ENCODE data around the gene FAM131A. TPM values are rescaled to one million over a fixed set of nuclear protein-coding genes. Genes with fewer than 3 reads are reported as not detected.

FAM131A gene
- total and polyA plus RNA-seq, 2 donors (not counting 1 experiment from before 2014, with no cell fraction given), result 11.7 to 13.4 TPM

DNA sequence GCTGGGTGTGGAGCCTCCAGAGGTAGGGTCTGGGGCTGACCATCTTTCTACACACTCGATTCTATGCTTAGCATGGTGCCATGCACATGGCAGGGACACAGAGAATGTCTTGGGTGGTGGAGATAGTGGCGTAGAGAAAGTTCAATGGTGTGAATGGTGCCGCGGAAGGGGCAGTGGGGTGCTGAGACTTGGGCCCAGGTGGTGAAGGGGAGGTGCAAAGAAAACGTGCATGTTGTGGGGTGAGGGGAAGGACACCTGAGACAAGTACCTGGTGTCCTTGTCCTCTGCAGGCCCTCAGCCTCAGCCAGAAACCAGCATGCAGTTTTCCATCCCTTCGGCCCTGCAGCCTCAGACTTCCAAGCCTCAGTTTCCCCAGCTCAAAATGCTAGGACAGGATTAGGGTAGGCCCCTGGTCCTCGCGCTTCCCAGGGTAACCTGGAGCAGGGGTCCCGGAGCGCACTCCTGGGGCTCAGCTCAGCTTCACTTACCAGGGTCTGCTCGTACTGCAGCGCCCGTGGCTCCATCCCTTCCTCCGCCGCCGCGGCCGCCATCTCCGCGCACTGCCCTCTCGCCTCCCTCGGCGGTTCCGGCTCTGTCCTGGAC, 23.6 kb downstream of the FAM131A start:
- WGBS (ENCODE audit: insufficient coverage), result 13% methylated on average over 24 of the region's 24 CpGs
- Mint-ChIP-seq H3K27me3 (no peaks in the 10 kb centered on the region), H3K27ac (peak overlapping the region; percentile 80), H3K4me1 (peaks cover 20% of the 10 kb centered on the region), H3K4me3 (peak overlapping the region; percentile 83), H3K9me3 (ENCODE audit: insufficient read depth) (no peaks in the 10 kb centered on the region)
- Histone ChIP-seq H3K9me3 (ENCODE audit: control extremely low read depth in 1 of 3, control insufficient read depth in 2 of 3, insufficient read depth in 1 of 3, low read length in 2 of 3) (no peaks in the 10 kb centered on the region), H4K20me1 (ENCODE audit: control insufficient read depth, insufficient read depth, low read length, poor library complexity, severe bottlenecking) (no peaks in the 10 kb centered on the region), H3K9ac (ENCODE audit: low read length) (peak overlapping the region; percentile 85), H3K4me3 (ENCODE audit: control extremely low read depth in 1 of 5, extremely low read depth in 1 of 5, insufficient read depth in 1 of 5, low read depth in 2 of 5, low read length in 4 of 5) (peak overlapping the region; percentile 23 to 94 (median 76)), H2AFZ (ENCODE audit: insufficient read depth, low read depth, low read length, poor library complexity, severe bottlenecking) (peak overlapping the region; percentile 96), H3K36me3 (replicated peaks in 1 of 2; ENCODE audit: control extremely low read depth in 1 of 2, control insufficient read depth in 1 of 2, extremely low read depth in 1 of 2, insufficient read depth in 2 of 2, low read length in 1 of 2) (no peaks in the 10 kb centered on the region), H3K79me2 (ENCODE audit: control insufficient read depth, insufficient read depth, low read length) (peaks cover 9% of the 10 kb centered on the region), H3K27me3 (replicated peaks in 1 of 4; ENCODE audit: control extremely low read depth in 1 of 4, control insufficient read depth in 3 of 4, insufficient read depth in 4 of 4, low read length in 3 of 4) (no peaks in the 10 kb centered on the region), H3K27ac (ENCODE audit: low read length in 2 of 2) (no peak overlapping the region), H3K4me1 (ENCODE audit: control insufficient read depth in 2 of 2, insufficient read depth in 2 of 2, low read length in 2 of 2) (peaks cover 9 to 17% of the 10 kb centered on the region in 2 donors), H3K4me2 (replicated peaks; ENCODE audit: low read depth, low read length, poor library complexity, severe bottlenecking) (peak overlapping the region; percentile 97)
- ATAC-seq (ENCODE audit: low read depth) (no peak), DNase-seq (peak; percentile 31)
- TF ChIP-seq, protein P1, sequence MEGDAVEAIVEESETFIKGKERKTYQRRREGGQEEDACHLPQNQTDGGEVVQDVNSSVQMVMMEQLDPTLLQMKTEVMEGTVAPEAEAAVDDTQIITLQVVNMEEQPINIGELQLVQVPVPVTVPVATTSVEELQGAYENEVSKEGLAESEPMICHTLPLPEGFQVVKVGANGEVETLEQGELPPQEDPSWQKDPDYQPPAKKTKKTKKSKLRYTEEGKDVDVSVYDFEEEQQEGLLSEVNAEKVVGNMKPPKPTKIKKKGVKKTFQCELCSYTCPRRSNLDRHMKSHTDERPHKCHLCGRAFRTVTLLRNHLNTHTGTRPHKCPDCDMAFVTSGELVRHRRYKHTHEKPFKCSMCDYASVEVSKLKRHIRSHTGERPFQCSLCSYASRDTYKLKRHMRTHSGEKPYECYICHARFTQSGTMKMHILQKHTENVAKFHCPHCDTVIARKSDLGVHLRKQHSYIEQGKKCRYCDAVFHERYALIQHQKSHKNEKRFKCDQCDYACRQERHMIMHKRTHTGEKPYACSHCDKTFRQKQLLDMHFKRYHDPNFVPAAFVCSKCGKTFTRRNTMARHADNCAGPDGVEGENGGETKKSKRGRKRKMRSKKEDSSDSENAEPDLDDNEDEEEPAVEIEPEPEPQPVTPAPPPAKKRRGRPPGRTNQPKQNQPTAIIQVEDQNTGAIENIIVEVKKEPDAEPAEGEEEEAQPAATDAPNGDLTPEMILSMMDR (IDR thresholded peaks at IDR 0.05), result no peak
- TF ChIP-seq EZH2 (IDR thresholded peaks at IDR 0.05; ENCODE audit: borderline replicate concordance, insufficient read depth, low read depth, low read length, poor library complexity, severe bottlenecking), result no peak
- ChIA-PET POLR2A (interaction anchor here (0.9 kb wide), 1 partner anchor 405 kb away, joined by 3 read pairs; no protein-coding TSS in a partner anchor), CTCF (interaction anchor here (0.6 to 3.0 kb wide), 3 partner anchors 10 to 182 kb away, joined by 4 to 13 read pairs (median 6); no protein-coding TSS in a partner anchor)
- intact Hi-C loops (cut with micrococcal nuclease), result loop anchor here (5.0 kb wide), 2 partner anchors 351 to 1576 kb away; partner anchors contain the start of genes MAGEF1 and TRA2B

DNA sequence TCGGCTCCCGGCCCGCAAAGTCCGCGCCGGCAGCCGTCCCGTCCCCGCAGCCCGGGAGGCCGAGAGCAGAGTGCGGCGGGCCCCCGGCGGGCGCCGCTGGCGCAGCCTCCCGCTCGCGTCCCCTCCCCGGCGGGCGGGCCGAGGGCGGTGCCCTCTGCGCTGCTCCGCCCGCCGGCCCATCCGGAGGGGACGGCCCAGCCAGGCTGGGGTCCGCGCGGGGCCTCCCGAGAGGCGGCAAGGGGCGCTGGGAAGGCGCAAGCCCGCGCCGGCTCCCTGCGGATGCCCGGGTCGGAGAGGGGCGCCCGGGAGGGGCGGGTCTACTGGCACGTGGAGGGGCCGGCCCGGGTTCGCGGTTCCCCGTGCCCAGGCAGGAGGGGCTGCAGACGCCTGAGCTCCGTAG, 24.1 kb downstream of the FAM131A start, which contains the start of the genes CLCN2 and POLR2H:
Gene CLCN2, minus strand, starts transcription at position 74 of the 400 bp plus-strand sequence. CDS start 126 bp downstream, outside the sequence.
Gene POLR2H, plus strand, starts transcription at position 179 of the 400 bp plus-strand sequence. CDS start 1,783 bp downstream, outside the sequence.
- ChIA-PET CTCF (interaction anchor here (0.6 to 3.0 kb wide), 4 partner anchors 10 to 200 kb away, joined by 4 to 13 read pairs (median 5); partner anchors contain the start of gene EPHB3), POLR2A (interaction anchor here (0.6 to 0.9 kb wide), 3 partner anchors 26 to 404 kb away, joined by 3 to 6 read pairs (median 5); no protein-coding TSS in a partner anchor)
- peak; percentile 67 for DNase-seq
- Mint-ChIP-seq H3K27ac (peak within 1 kb of the TSS; percentile 85), H3K4me3 (peak within 1 kb of the TSS; percentile 90), H3K4me1 (peaks cover 20% of the 10 kb centered on the region), H3K27me3 (no peaks in the 10 kb centered on the region), H3K9me3 (ENCODE audit: insufficient read depth) (no peaks in the 10 kb centered on the region)
- intact Hi-C loops (cut with micrococcal nuclease), result loop anchor here (5.0 kb wide), 2 partner anchors 351 to 1576 kb away; partner anchors contain the start of genes MAGEF1 and TRA2B
- Histone ChIP-seq H3K36me3 (replicated peaks in 1 of 2; ENCODE audit: control extremely low read depth in 1 of 2, control insufficient read depth in 1 of 2, extremely low read depth in 1 of 2, insufficient read depth in 2 of 2, low read length in 1 of 2) (peaks cover 0 to under 1% of the 10 kb centered on the region in 2 experiments), H2AFZ (ENCODE audit: insufficient read depth, low read depth, low read length, poor library complexity, severe bottlenecking) (peak within 1 kb of the TSS; percentile 96), H3K4me2 (replicated peaks; ENCODE audit: low read depth, low read length, poor library complexity, severe bottlenecking) (peak within 1 kb of the TSS; percentile 97), H3K9ac (ENCODE audit: low read length) (peak within 1 kb of the TSS; percentile 85), H4K20me1 (ENCODE audit: control insufficient read depth, insufficient read depth, low read length, poor library complexity, severe bottlenecking) (no peaks in the 10 kb centered on the region), H3K27ac (ENCODE audit: low read length in 2 of 2) (peak within 1 kb of the TSS; percentile 79 to 86), H3K9me3 (ENCODE audit: control extremely low read depth in 1 of 3, control insufficient read depth in 2 of 3, insufficient read depth in 1 of 3, low read length in 2 of 3) (no peaks in the 10 kb centered on the region), H3K27me3 (replicated peaks in 1 of 4; ENCODE audit: control extremely low read depth in 1 of 4, control insufficient read depth in 3 of 4, insufficient read depth in 4 of 4, low read length in 3 of 4) (no peaks in the 10 kb centered on the region), H3K79me2 (ENCODE audit: control insufficient read depth, insufficient read depth, low read length) (peaks cover 9% of the 10 kb centered on the region), H3K4me1 (ENCODE audit: control insufficient read depth in 2 of 2, insufficient read depth in 2 of 2, low read length in 2 of 2) (peaks cover 9 to 17% of the 10 kb centered on the region in 2 donors), H3K4me3 (ENCODE audit: control extremely low read depth in 1 of 5, extremely low read depth in 1 of 5, insufficient read depth in 1 of 5, low read depth in 2 of 5, low read length in 4 of 5) (peak within 1 kb of the TSS; percentile 68 to 94 (median 76))
- TF ChIP-seq, protein P1 (IDR thresholded peaks at IDR 0.05), result no peak
- no peak for TF ChIP-seq EZH2 (IDR thresholded peaks at IDR 0.05; ENCODE audit: borderline replicate concordance, insufficient read depth, low read depth, low read length, poor library complexity, severe bottlenecking)
- peak; percentile 32 for ATAC-seq (ENCODE audit: low read depth)
- WGBS (ENCODE audit: insufficient coverage), result under 1% methylated on average over 56 of the region's 56 CpGs
